GM12878 (cell line): ENCODE data around the gene RBM26. TPM values are rescaled to one million over a fixed set of nuclear protein-coding genes. Genes with fewer than 3 reads are reported as not detected.

Source experiments
- ATAC-seq: fragments of 200-7000 bp; cut with Tn5 transposase; 3 replicates; pipeline ENCODE4 v1.9.1; 2020; ENCODE audit warnings: mild to moderate bottlenecking, moderate library complexity
- BruUV-seq: library from RNA; stranded (reverse); fragments of 400-500 nt; replicated peaks from 2 replicates; lab custom pipeline; 2021; lab: Mats Ljungman, UMichigan
- CTCF ChIA-PET: fragments of 300-600 bp; sonication (Branson Sonifier 250); formaldehyde crosslinking; extraction: SDS; loops from one replicate; lab custom pipeline; 2021; ENCODE audit warnings: inconsistent platforms; lab: Yijun Ruan, JAX
- POLR2A ChIA-PET: fragments of 350-600 bp; formaldehyde crosslinking; extraction: SDS; loops from one replicate; lab custom pipeline; 2021; ENCODE audit warnings: inconsistent platforms; lab: Charles Lee
- RAD21 ChIA-PET: fragments of 300-600 bp; sonication (Branson Sonifier 250); formaldehyde crosslinking; loops from one replicate; lab custom pipeline; 2023; ENCODE audit warnings: antibody characterized with exemption; ENCODE audit not compliant: unreplicated experiment; lab: Charles Lee
- SMC1A ChIA-PET: fragments of 300-600 bp; sonication (Branson Sonifier 250); formaldehyde crosslinking; loops from one replicate; lab custom pipeline; 2023; ENCODE audit not compliant: unreplicated experiment, uncharacterized antibody; lab: Charles Lee
- DNase-seq: peaks from one replicate; pipeline ENCODE4 v3.0.0-alpha.2; 2011; ENCODE audit warnings: low read depth, low spot score
- FAIRE-seq: peaks from 3 replicates; lab custom pipeline; 2011; peaks lifted over from hg19 to GRCh38; lab: Jason Lieb, UNC
- H2AFZ ChIP-seq: 2 replicates; pipeline ENCODE4 v1.6.0; 2011; ENCODE audit warnings: low read depth, low read length, control low read depth; ENCODE audit not compliant: control insufficient read depth
- H3K27ac ChIP-seq: 2 replicates; pipeline ENCODE4 v1.5.1; 2011; ENCODE audit warnings: control low read depth; ENCODE audit not compliant: control insufficient read depth, insufficient read depth
- H3K27me3 ChIP-seq, 2 experiments: replicated peaks in 1 of 2; 2 replicates each; pipeline versions ENCODE4 v1.6.0 to v1.6.1; 2011; ENCODE audit warnings: low read length in 1 of 2; ENCODE audit not compliant: control insufficient read depth in 2 of 2, insufficient read depth in 2 of 2
- H3K36me3 ChIP-seq, 2 experiments: 2 replicates each; pipeline ENCODE4 v1.5.1; 2011; ENCODE audit warnings: low read length in 1 of 2; ENCODE audit not compliant: control insufficient read depth in 2 of 2, insufficient read depth in 2 of 2
- H3K4me1 ChIP-seq: 2 replicates; pipeline ENCODE4 v1.6.1; 2011; ENCODE audit warnings: mild to moderate bottlenecking, low read length, moderate library complexity, mixed read lengths; ENCODE audit not compliant: control insufficient read depth, insufficient read depth
- H3K4me2 ChIP-seq: 2 replicates; pipeline ENCODE4 v1.6.0; 2011; ENCODE audit warnings: control low read depth; ENCODE audit not compliant: control insufficient read depth, insufficient read depth
- H3K4me3 ChIP-seq: fragments of 200-600 bp; sonication (generic); 2 replicates; pipeline ENCODE4 v1.5.1; 2016
- H3K79me2 ChIP-seq: 2 replicates; pipeline ENCODE4 v1.6.0; 2011; ENCODE audit warnings: low read length; ENCODE audit not compliant: control insufficient read depth, insufficient read depth
- H3K9ac ChIP-seq: 2 replicates; pipeline ENCODE4 v1.8.0; 2011; ENCODE audit warnings: low read length, control low read depth, mixed read lengths; ENCODE audit not compliant: control insufficient read depth, insufficient read depth
- H3K9me3 ChIP-seq: replicated peaks from 3 replicates; pipeline ENCODE4 v1.5.1; 2011; ENCODE audit warnings: mild to moderate bottlenecking, low read length; ENCODE audit not compliant: control insufficient read depth, insufficient read depth
- H4K20me1 ChIP-seq: 2 replicates; pipeline ENCODE4 v1.6.0; 2011; ENCODE audit not compliant: control insufficient read depth, insufficient read depth
- MTA2 ChIP-seq: fragments of 450-650 bp; IDR thresholded peaks from 2 replicates; pipeline ENCODE4 v1.6.1; 2016; ENCODE audit warnings: low read depth, mild to moderate bottlenecking, moderate library complexity
- NR2C1 ChIP-seq: fragments of 450-650 bp; IDR thresholded peaks from 2 replicates; pipeline ENCODE4 v1.6.1; 2017; ENCODE audit warnings: antibody characterized with exemption, mild to moderate bottlenecking, moderate library complexity
- ZBTB40 ChIP-seq: fragments of 450-650 bp; IDR thresholded peaks from 2 replicates; pipeline ENCODE4 v1.6.1; 2016; ENCODE audit warnings: mild to moderate bottlenecking, moderate library complexity, borderline replicate concordance
- WGBS: methylation state at CpG from one replicate; pipeline ENCODE4 v1.1.6; 2016; ENCODE audit warnings: low lambda C conversion rate; ENCODE audit not compliant: insufficient replicate concordance, insufficient coverage; ENCODE audit errors: missing lambda C conversion rate; 5-methylcytosine and 5-hydroxymethylcytosine counted together
- in situ Hi-C: fragments of 300-500 bp; cut with MboI; formaldehyde crosslinking; loops from 9 replicates; pipeline ENCODE4 v1.14.3; 2018; ENCODE audit warnings: mixed read lengths
- intact Hi-C: fragments of 100-400 bp; cut with micrococcal nuclease; formaldehyde crosslinking; loops from one replicate; pipeline ENCODE4 v1.14.2; 2022; ENCODE audit not compliant: unreplicated experiment
- polyA plus RNA-seq, 11 experiments: library from polyadenylated mRNA; depleted of rRNA in 4 of 11; unstranded in 6 of 11; stranded (reverse) in 5 of 11; fragments of >200 nt; fragmentation: Nextera tagmentation in 4 of 11; fragmentation: Illumina TruSeq in 1 of 11; extraction: Ambion mirVana in 4 of 11; extraction: Trizol in 1 of 11; gene quantifications; 1 replicate in 1 of 11; 2 replicates in 10 of 11; pipeline versions ENCODE4 v1.2.1 to v1.2.3, GENCODE V29; 2011 to 2016; ENCODE audit warnings: inconsistent platforms in 2 of 11, missing spikeins in 2 of 11, low read depth in 1 of 11
- total RNA-seq, 4 experiments: library from RNA; depleted of rRNA in 3 of 4; stranded (reverse); fragments of >200 nt in 3 of 4; fragmentation: Illumina TruSeq in 1 of 4; extraction: Trizol in 1 of 4; gene quantifications; 2 replicates each; pipeline versions ENCODE4 v1.2.1 to v1.2.3, GENCODE V29; 2013 to 2021

RBM26 gene
- total and polyA plus RNA-seq, 10 of the 15 experiments (the other 5 are each of a cell fraction or from before 2014, with no cell fraction given), result 17.6 to 71.3 (median 38.9) TPM

DNA sequence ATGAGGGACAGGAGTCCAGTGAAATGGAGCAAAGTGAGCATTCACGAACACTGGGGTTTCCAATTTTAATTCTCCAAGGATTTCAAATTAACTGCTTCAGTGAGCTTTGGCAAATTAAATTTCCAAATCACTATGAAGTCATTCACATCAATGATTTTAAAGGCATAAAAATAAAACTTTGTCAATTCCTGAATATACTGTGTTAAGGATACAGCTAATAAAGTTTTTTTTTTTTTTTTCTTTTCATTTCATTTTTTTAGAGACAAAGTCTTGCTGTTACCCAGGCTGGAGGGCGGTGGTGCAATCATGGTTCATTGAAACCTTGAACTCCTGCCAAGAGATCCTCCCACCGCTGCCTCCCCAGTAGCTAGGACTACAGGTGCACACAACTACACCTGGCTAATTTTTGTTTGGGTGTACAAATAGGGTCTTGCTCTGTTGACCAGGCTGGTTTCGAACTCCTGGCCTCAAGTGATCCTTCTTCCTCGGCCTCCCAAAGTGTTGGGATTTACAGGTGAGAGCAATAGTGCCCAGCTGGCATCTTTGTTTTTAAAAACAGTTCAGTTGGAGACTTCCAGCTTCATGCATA is 21.9 kb downstream of the RBM26 start:
- intact Hi-C loops (no loop called here), in situ Hi-C loops (loop anchor here (25.0 kb wide), 1 partner anchor 1672 kb away; no protein-coding TSS in a partner anchor)
- Histone ChIP-seq H3K36me3 (peaks cover 0 to 4% of the 10 kb centered on the region in 2 experiments; a peak in 2 of 4 replicates), H3K79me2 (peaks cover 95% of the 10 kb centered on the region), H3K4me3 (no peak overlapping the region), H3K27me3 (no peaks in the 10 kb centered on the region), H3K9ac (no peak overlapping the region), H3K4me2 (peak overlapping the region; percentile 44; the same call in 1 of the 2 replicates), H3K27ac (peak overlapping the region; percentile 71; the same call in 1 of the 2 replicates), H3K9me3 (peaks cover 2% of the 10 kb centered on the region; the same call in 2 of the 3 replicates), H3K4me1 (peaks cover 50% of the 10 kb centered on the region), H4K20me1 (no peaks in the 10 kb centered on the region), H2AFZ (no peak overlapping the region)
- DNase-seq (no peak), ATAC-seq (no peak), FAIRE-seq (no peak)
- WGBS, result 51% methylated on average over 3 of the region's 5 CpGs
- CTCF ChIA-PET, result interaction anchor here (1.3 to 1.4 kb wide), 2 partner anchors 9 to 20 kb away, joined by 3 to 5 read pairs; no protein-coding TSS in a partner anchor
- RAD21 ChIA-PET, result interaction anchor here (0.8 to 2.7 kb wide), 4 partner anchors 10 to 391 kb away, joined by 3 to 10 read pairs (median 4); partner anchors contain the start of gene RBM26
- SMC1A ChIA-PET, result interaction anchor here (0.6 to 3.4 kb wide), 5 partner anchors 9 to 156 kb away, joined by 3 to 22 read pairs (median 5); partner anchors contain the start of gene RBM26
- POLR2A ChIA-PET, result interaction anchor here (0.6 to 1.7 kb wide), 5 partner anchors 14 to 267 kb away, joined by 3 to 5 read pairs (median 4); partner anchors contain the start of gene RBM26
- TF ChIP-seq ZBTB40 (peak; percentile 80; the same call in 1 of the 2 replicates), MTA2 (no peak), NR2C1 (no peak)
- no TSS peak for BruUV-seq
